SKM-1 (cell line): ENCODE results near the gene ZNF586.
A peak's percentile ranks its signal among the peaks of the same experiment; 100 is the strongest.
"Not testable (repeated sequence)": the region's sequence is repeated elsewhere in the genome, so short reads cannot be mapped to it uniquely, and the experiment has no call there.

Experiments
- DNase-seq: peaks from one replicate; lab custom pipeline; 2025; ENCODE audit not compliant: unreplicated experiment; lab: John Stamatoyannopoulos, UW

The ZNF586 gene

GRCh38 chr19:57769345-57770131, at the start of gene ZNF586:
Gene ZNF586 (plus strand): TSS chr19:57769676. CDS start chr19:57769843, 167 bp downstream.
- peak; percentile 36 for DNase-seq

GRCh38 chr19:57719901-57720519, 49.5 kb upstream of the ZNF586 start:
- DNase-seq: no peak

- no peak for DNase-seq
Observed at GRCh38 chr19:57720878-57721277, 48.6 kb upstream of the ZNF586 start.

- DNase-seq: not testable (repeated sequence)
Observed at GRCh38 chr19:57738320-57738719, 31.2 kb upstream of the ZNF586 start.

GRCh38 chr19:57738770-57739169, 30.7 kb upstream of the ZNF586 start:
- not testable (repeated sequence) for DNase-seq

- peak; percentile 58 for DNase-seq
Observed at GRCh38 chr19:57746580-57747471, 22.6 kb upstream of the ZNF586 start, which contains the start of gene ZNF776. Gene ZNF776 (plus strand): TSS chr19:57746815. CDS start chr19:57747059, 244 bp downstream.

- no peak for DNase-seq
Observed at GRCh38 chr19:57747472-57747807, 22.0 kb upstream of the ZNF586 start.

GRCh38 chr19:57748029-57748428, 21.4 kb upstream of the ZNF586 start:
- DNase-seq: no peak

GRCh38 chr19:57754091-57754673, 15.3 kb upstream of the ZNF586 start:
- DNase-seq: no peak

GRCh38 chr19:57755031-57755430, 14.4 kb upstream of the ZNF586 start:
- no peak for DNase-seq

GRCh38 chr19:57757941-57758340, 11.5 kb upstream of the ZNF586 start:
- no peak for DNase-seq

- no peak for DNase-seq
Observed at GRCh38 chr19:57759096-57759495, 10.4 kb upstream of the ZNF586 start.

GRCh38 chr19:57771417-57771816, 1.9 kb downstream of the ZNF586 start:
- DNase-seq: no peak

- DNase-seq: no peak
Observed at GRCh38 chr19:57773488-57773887, 4.0 kb downstream of the ZNF586 start.

GRCh38 chr19:57776764-57777296, 7.4 kb downstream of the ZNF586 start:
- no peak for DNase-seq

- DNase-seq: no peak
Observed at GRCh38 chr19:57778336-57778735, 8.9 kb downstream of the ZNF586 start.

- DNase-seq: no peak
Observed at GRCh38 chr19:57779220-57779845, 9.9 kb downstream of the ZNF586 start.

GRCh38 chr19:57786286-57786685, 16.8 kb downstream of the ZNF586 start:
- no peak for DNase-seq

GRCh38 chr19:57786906-57787305, 17.4 kb downstream of the ZNF586 start:
- no peak for DNase-seq

GRCh38 chr19:57788114-57788692, 18.7 kb downstream of the ZNF586 start:
- DNase-seq: no peak
